HCT116 (cell line): ENCODE results near the gene UBTF. TPM values are rescaled to one million over a fixed set of nuclear protein-coding genes. Genes with fewer than 3 reads are reported as not detected.

Experiments
- ATAC-seq: fragments of 200-7000 bp; cut with Tn5 transposase; 2 replicates; pipeline ENCODE4 v1.9.1; 2020; ENCODE audit warnings: mild to moderate bottlenecking, moderate library complexity
- BruUV-seq: library from RNA; stranded (reverse); fragments of 400-500 nt; replicated peaks from 2 replicates; lab custom pipeline; 2021; lab: Mats Ljungman, UMichigan
- CTCF ChIA-PET: fragments of 300-600 bp; sonication (Branson Sonifier 250); formaldehyde crosslinking; loops from one replicate; lab custom pipeline; 2021; ENCODE audit warnings: antibody characterized with exemption; lab: Charles Lee
- POLR2A ChIA-PET: fragments of 300-600, 350-600 bp; sonication (Branson Sonifier 250); formaldehyde crosslinking; loops from one replicate; lab custom pipeline; 2021; ENCODE audit warnings: antibody characterized with exemption; lab: Charles Lee
- RAD21 ChIA-PET, 2 experiments: fragments of 300-600 bp; sonication (Branson Sonifier 250); formaldehyde crosslinking; loops; one replicate each; lab custom pipeline; 2023; ENCODE audit warnings: low total read pairs in 2 of 2; ENCODE audit not compliant: uncharacterized antibody in 2 of 2, unreplicated experiment in 2 of 2, low non-redundant PET in 1 of 2; lab: Charles Lee
- DNase-seq: peaks from one replicate; pipeline ENCODE4 v3.0.0-alpha.2; 2010; ENCODE audit warnings: low read depth, low spot score
- H2AFZ ChIP-seq: fragments of 200-600 bp; shearing (Covaris generic), sonication (generic); 2 replicates; pipeline ENCODE4 v1.6.1; 2017; ENCODE audit warnings: low read depth, mixed run types, mixed read lengths, antibody characterized with exemption, low read length; ENCODE audit not compliant: poor library complexity, severe bottlenecking
- H3K27ac ChIP-seq: 2 replicates; pipeline ENCODE4 v1.5.1; 2012; ENCODE audit warnings: low read depth, low read length
- H3K27me3 ChIP-seq: fragments of 200-600 bp; sonication (generic); 2 replicates; pipeline ENCODE4 v1.6.1; 2016; ENCODE audit warnings: mixed run types, low read length, mixed read lengths; ENCODE audit not compliant: insufficient read depth
- H3K36me3 ChIP-seq, 2 experiments: fragments of 200-500 bp in 1 of 2; fragments of 200-600 bp in 1 of 2; sonication (Bioruptor generic) in 1 of 2; sonication (generic) in 1 of 2; 2 replicates each; pipeline versions ENCODE4 v1.5.1 to v1.6.1; 2014 to 2016; ENCODE audit warnings: low read length in 2 of 2, inconsistent platforms in 1 of 2, mixed read lengths in 1 of 2, mixed run types in 1 of 2; ENCODE audit not compliant: insufficient read depth in 2 of 2, control insufficient read depth in 1 of 2
- H3K4me1 ChIP-seq, 2 experiments: fragments of 200-600 bp in 1 of 2; sonication (generic) in 1 of 2; 2 replicates each; pipeline versions ENCODE4 v1.5.1 to v1.6.1; 2012 to 2017; ENCODE audit warnings: low read length in 2 of 2, inconsistent platforms in 1 of 2, mild to moderate bottlenecking in 1 of 2, mixed read lengths in 1 of 2, mixed run types in 1 of 2, moderate library complexity in 1 of 2; ENCODE audit not compliant: insufficient read depth in 2 of 2, control insufficient read depth in 1 of 2
- H3K4me2 ChIP-seq: fragments of 200-600 bp; sonication (generic); 2 replicates; pipeline ENCODE4 v1.6.1; 2017; ENCODE audit warnings: mixed run types, low read length, mixed read lengths
- H3K4me3 ChIP-seq, 2 experiments: fragments of 200-600 bp in 1 of 2; sonication (generic) in 1 of 2; replicated peaks in 1 of 2; 2 replicates each; pipeline ENCODE4 v1.5.1; 2011 to 2016; ENCODE audit warnings: low read length in 2 of 2, control low read depth in 1 of 2, low read depth in 1 of 2, mild to moderate bottlenecking in 1 of 2, mixed read lengths in 1 of 2, mixed run types in 1 of 2
- H3K79me2 ChIP-seq: fragments of 200-600 bp; sonication (generic); 2 replicates; pipeline ENCODE4 v1.6.1; 2017; ENCODE audit warnings: mild to moderate bottlenecking, mixed run types, low read length, moderate library complexity, mixed read lengths; ENCODE audit not compliant: insufficient read depth
- H3K9ac ChIP-seq: fragments of 200-600 bp; sonication (generic); 2 replicates; pipeline ENCODE4 v1.6.1; 2016; ENCODE audit warnings: low read length, mixed read lengths
- H3K9me2 ChIP-seq: fragments of 200-600 bp; sonication (generic), shearing (Covaris generic); 2 replicates; pipeline ENCODE4 v1.6.1; 2017; ENCODE audit warnings: mixed run types, mild to moderate bottlenecking, moderate library complexity; ENCODE audit not compliant: insufficient read depth
- H3K9me3 ChIP-seq, 2 experiments: fragments of 200-500 bp in 1 of 2; fragments of 200-600 bp in 1 of 2; sonication (Bioruptor generic) in 1 of 2; sonication (generic) in 1 of 2; 2 replicates each; pipeline ENCODE4 v1.6.1; 2014 to 2017; ENCODE audit warnings: low read length in 2 of 2, mixed read lengths in 2 of 2, inconsistent platforms in 1 of 2, low read depth in 1 of 2, mild to moderate bottlenecking in 1 of 2, mixed run types in 1 of 2, moderate library complexity in 1 of 2; ENCODE audit not compliant: control insufficient read depth in 1 of 2, insufficient read depth in 1 of 2
- H4K20me1 ChIP-seq: fragments of 200-600 bp; sonication (generic), shearing (Covaris generic); 2 replicates; pipeline ENCODE4 v1.6.1; 2017; ENCODE audit warnings: mixed run types, mild to moderate bottlenecking, moderate library complexity; ENCODE audit not compliant: insufficient read depth
- ATF3 ChIP-seq: IDR thresholded peaks from 2 replicates; pipeline ENCODE4 v1.6.1; 2012
- EGR1 ChIP-seq: IDR thresholded peaks from 2 replicates; pipeline ENCODE4 v1.6.1; 2012; ENCODE audit warnings: low read depth
- EZH2phosphoT487 ChIP-seq: fragments of 200-600 bp; IDR thresholded peaks from 2 replicates; pipeline ENCODE4 v1.6.1; 2018; ENCODE audit warnings: antibody characterized with exemption, borderline replicate concordance
- POLR2AphosphoS5 ChIP-seq: IDR thresholded peaks from 2 replicates; pipeline ENCODE4 v1.6.1; 2011; ENCODE audit warnings: mild to moderate bottlenecking, low read depth, low read length, moderate library complexity
- RAD21 ChIP-seq: IDR thresholded peaks from 2 replicates; pipeline ENCODE4 v1.6.1; 2012; ENCODE audit warnings: low read depth, mild to moderate bottlenecking
- SIN3A ChIP-seq: IDR thresholded peaks from 2 replicates; pipeline ENCODE4 v1.6.1; 2012; ENCODE audit warnings: low read depth
- TCF7L2 ChIP-seq: IDR thresholded peaks from 2 replicates; pipeline ENCODE4 v1.7.0; 2011; ENCODE audit warnings: borderline replicate concordance, inconsistent platforms; ENCODE audit not compliant: insufficient read depth, insufficient read length; ENCODE audit errors: extremely low read depth
- ZFX ChIP-seq: fragments of 450-650 bp; IDR thresholded peaks from 2 replicates; pipeline ENCODE4 v1.6.1; 2017
- intact Hi-C: fragments of 100-400 bp; cut with micrococcal nuclease; formaldehyde crosslinking; loops from 2 replicates; pipeline ENCODE4 v1.10.0; 2022
- total RNA-seq: library from RNA; stranded (reverse); gene quantifications from one replicate; pipeline ENCODE4 v1.2.1, GENCODE V29; 2021; ENCODE audit not compliant: unreplicated experiment

The UBTF gene
- total RNA-seq, 1 experiment from 2014 or later: 84.3 TPM

GRCh38 chr17:44213403-44214229, 5.9 kb downstream of the UBTF start:
- no peak overlapping the region for H3K4me2 ChIP-seq
- H2AFZ ChIP-seq: no peak overlapping the region
- intact Hi-C loops: loop anchor here (10.0 kb wide), 1 partner anchor 311 kb away; no protein-coding TSS in a partner anchor
- no peak overlapping the region for H3K9ac ChIP-seq
- TF ChIP-seq TCF7L2 (no peak), POLR2AphosphoS5 (peak; percentile 12; the same call in 1 of the 2 replicates)
- ChIA-PET CTCF (no interaction called here), RAD21 (no interaction called here), POLR2A (no interaction called here)
- peaks cover 41% of the 10 kb centered on the region for H3K79me2 ChIP-seq
- no peak for ATAC-seq
- H4K20me1 ChIP-seq: no peaks in the 10 kb centered on the region
- no TSS peak for BruUV-seq
- H3K9me2 ChIP-seq: no peaks in the 10 kb centered on the region
- H3K4me3 ChIP-seq: no peak overlapping the region
- H3K4me1 ChIP-seq: peaks cover 21 to 40% of the 10 kb centered on the region in 2 experiments
- H3K9me3 ChIP-seq: no peaks in the 10 kb centered on the region
- no peaks in the 10 kb centered on the region for H3K27me3 ChIP-seq
- H3K36me3 ChIP-seq: peaks cover 23 to 53% of the 10 kb centered on the region in 2 experiments; a peak in 3 of 4 replicates
- no peak for DNase-seq
- H3K27ac ChIP-seq: peak overlapping the region; percentile 8; the same call in 1 of the 2 replicates

DNA sequence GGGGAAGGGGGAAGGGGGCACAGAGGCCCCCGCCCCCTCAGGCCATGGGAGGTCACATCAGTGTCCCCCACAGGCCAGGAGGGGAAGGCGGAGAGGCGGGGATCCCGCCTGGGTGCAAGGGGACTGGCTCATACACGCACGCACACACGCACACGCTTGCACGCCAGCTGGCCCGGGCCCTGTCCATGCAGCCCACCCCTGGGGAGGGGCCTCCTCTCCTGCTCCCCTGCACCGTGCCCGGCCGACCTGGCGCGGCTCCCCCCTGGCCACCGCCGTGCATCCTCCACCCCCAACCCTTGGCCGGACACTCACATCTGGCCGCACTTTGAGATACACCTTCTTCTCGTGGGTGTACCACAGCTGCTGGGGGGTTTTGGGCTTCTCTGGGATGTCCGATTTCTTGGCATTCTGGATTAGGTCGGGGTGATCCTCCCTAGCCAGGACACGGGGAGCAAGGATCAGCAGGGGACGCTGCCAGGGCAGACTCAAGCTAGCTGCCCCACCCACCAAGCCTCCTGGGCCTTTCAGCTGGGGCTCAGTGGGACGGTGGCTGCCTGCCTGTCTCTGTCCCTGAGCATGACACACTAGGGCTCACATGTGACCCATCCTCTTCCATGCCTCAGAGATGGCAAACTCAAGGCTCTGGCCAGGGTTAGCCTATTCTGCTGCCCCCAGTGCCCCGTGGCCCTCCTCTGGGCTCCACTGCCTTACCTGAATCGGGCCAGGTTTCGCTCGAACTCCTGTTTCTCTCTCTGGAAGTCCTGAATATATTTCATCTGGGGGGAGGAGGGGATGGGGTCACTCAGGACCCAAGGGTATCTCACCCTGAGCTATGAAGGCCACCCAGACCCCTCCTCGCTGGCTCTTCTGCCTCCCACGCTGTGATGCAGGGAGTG, 6.7 kb downstream of the UBTF start:
- Histone ChIP-seq H3K4me3 (no peak overlapping the region), H3K9ac (no peak overlapping the region), H3K27me3 (no peaks in the 10 kb centered on the region), H3K4me1 (peaks cover 26 to 47% of the 10 kb centered on the region in 2 experiments), H3K9me2 (no peaks in the 10 kb centered on the region), H3K4me2 (no peak overlapping the region), H3K36me3 (peaks cover 23 to 56% of the 10 kb centered on the region in 2 experiments; a peak in 3 of 4 replicates), H3K27ac (peak overlapping the region; percentile 7; the same call in 1 of the 2 replicates), H3K79me2 (peaks cover 36% of the 10 kb centered on the region), H4K20me1 (no peaks in the 10 kb centered on the region), H2AFZ (no peak overlapping the region), H3K9me3 (no peaks in the 10 kb centered on the region)
- ChIA-PET CTCF (no interaction called here), POLR2A (no interaction called here), RAD21 (no interaction called here)
- intact Hi-C loops: loop anchor here (10.0 kb wide), 1 partner anchor 312 kb away; no protein-coding TSS in a partner anchor
- no peak for TF ChIP-seq EZH2phosphoT487
- no peak for TF ChIP-seq SIN3A
- TF ChIP-seq POLR2AphosphoS5: 0 out of 2 replicates have a peak, but pooled peaks have one; percentile 6
- no peak for TF ChIP-seq RAD21
- TF ChIP-seq ATF3: no peak
- no peak for TF ChIP-seq ZFX
- no peak for TF ChIP-seq EGR1
- ATAC-seq (no peak), DNase-seq (no peak)
- no TSS peak for BruUV-seq
